Activated naive CD4-positive, alpha-beta T cell treated with anti-CD3 and anti-CD28 coated beads, Interleukin-2, amount 50 U/mL, for 24 hours (primary cell): ENCODE measurements around the gene XIRP2.
"Not testable (repeated sequence)": the region's sequence is repeated elsewhere in the genome, so short reads cannot be mapped to it uniquely, and the experiment has no call there.

Source experiments
- H3K27ac Mint-ChIP-seq: one replicate; pipeline ENCODE4 v1.8.0; 2021; ENCODE audit warnings: mild to moderate bottlenecking, mixed read lengths
- H3K27me3 Mint-ChIP-seq: one replicate; pipeline ENCODE4 v1.8.0; 2021; ENCODE audit warnings: mixed read lengths
- H3K36me3 Mint-ChIP-seq: one replicate; pipeline ENCODE4 v1.8.0; 2021; ENCODE audit warnings: mixed read lengths
- H3K4me1 Mint-ChIP-seq: one replicate; pipeline ENCODE4 v1.8.0; 2021; ENCODE audit warnings: mixed read lengths
- H3K4me3 Mint-ChIP-seq: one replicate; pipeline ENCODE4 v1.8.0; 2021; ENCODE audit warnings: mild to moderate bottlenecking, mixed read lengths
- H3K9me3 Mint-ChIP-seq: one replicate; pipeline ENCODE4 v1.8.0; 2021; ENCODE audit warnings: mixed read lengths

Gene XIRP2

GRCh38 chr2:166972418-166972817 lies 84.1 kb downstream of the XIRP2 start:
- no peaks in the 10 kb centered on the region for H3K36me3 Mint-ChIP-seq
- peaks cover 2% of the 10 kb centered on the region for H3K27me3 Mint-ChIP-seq

GRCh38 chr2:166984188-166984587 lies 95.9 kb downstream of the XIRP2 start:
- H3K9me3 Mint-ChIP-seq, result peaks cover 16% of the 10 kb centered on the region
- H3K27me3 Mint-ChIP-seq, result peaks cover 2% of the 10 kb centered on the region
- H3K4me3 Mint-ChIP-seq, result no peak overlapping the region
- no peaks in the 10 kb centered on the region for H3K4me1 Mint-ChIP-seq
- no peak overlapping the region for H3K27ac Mint-ChIP-seq
- no peaks in the 10 kb centered on the region for H3K36me3 Mint-ChIP-seq

More at GRCh38 chr2:166972418-166972817, 84.1 kb downstream of the XIRP2 start:
- Mint-ChIP-seq H3K4me1 (no peaks in the 10 kb centered on the region), H3K9me3 (peaks cover 6% of the 10 kb centered on the region), H3K4me3 (no peak overlapping the region), H3K27ac (no peak overlapping the region)

DNA sequence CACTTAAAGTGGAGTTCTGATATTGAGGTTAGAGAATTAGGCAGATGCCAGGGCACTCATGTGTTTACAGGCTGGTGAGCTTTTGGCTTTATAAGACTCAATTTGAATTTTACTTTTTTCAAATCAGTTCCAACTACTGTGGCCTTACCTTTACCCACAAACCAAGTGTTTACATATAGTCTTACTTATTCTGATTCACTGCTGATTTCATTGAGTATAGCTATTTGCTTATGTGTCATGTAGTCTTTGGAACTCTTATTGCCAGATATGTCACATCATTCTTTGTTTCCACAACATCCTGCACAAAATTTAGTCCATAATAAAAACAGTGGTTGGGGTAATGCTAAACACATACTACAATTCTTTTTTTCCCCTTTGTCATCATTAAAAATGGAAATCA lies 96.5 kb downstream of the XIRP2 start:
- Mint-ChIP-seq H3K27ac (no peak overlapping the region), H3K4me3 (no peak overlapping the region), H3K9me3 (peaks cover 16% of the 10 kb centered on the region), H3K36me3 (no peaks in the 10 kb centered on the region), H3K4me1 (no peaks in the 10 kb centered on the region), H3K27me3 (peaks cover 2% of the 10 kb centered on the region)

DNA sequence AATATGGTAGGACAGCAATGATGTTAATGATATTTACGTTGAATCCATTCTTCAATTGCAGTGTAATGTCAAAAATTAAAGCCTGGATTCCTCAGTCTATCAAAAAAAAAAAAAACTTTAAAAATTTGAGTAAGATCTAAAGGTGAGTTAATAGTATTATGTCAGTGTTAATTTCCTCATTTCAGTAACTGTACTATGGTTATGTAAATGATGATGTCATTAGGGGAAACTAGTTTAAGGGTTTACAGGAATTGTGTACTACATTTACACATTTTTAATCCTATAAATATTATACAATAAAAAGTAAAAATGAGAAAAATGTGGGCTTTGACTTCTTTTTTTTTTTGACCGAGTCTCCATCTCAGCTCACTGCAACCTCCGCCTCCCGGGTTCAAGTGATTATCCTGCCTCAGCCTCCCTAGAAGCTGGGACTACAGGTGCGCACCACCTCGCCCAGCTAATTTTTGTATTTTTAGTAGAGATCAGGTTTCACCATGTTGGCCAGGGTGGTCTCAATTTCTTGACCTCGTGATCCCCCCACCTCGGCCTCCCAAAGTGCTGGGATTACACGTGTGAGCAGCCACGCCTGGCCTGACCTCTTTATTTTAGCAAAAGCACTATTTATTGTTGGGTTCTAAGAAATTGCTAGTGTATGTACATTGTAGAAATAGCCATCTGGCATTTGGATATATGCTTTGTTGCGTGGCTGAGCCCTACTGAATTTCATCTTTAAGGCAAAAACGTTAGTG lies 106.5 kb downstream of the XIRP2 start:
- H3K36me3 Mint-ChIP-seq, result no peaks in the 10 kb centered on the region
- no peak overlapping the region for H3K4me3 Mint-ChIP-seq
- no peaks in the 10 kb centered on the region for H3K4me1 Mint-ChIP-seq
- H3K9me3 Mint-ChIP-seq, result no peaks in the 10 kb centered on the region
- H3K27me3 Mint-ChIP-seq, result no peaks in the 10 kb centered on the region
- no peak overlapping the region for H3K27ac Mint-ChIP-seq

GRCh38 chr2:166996465-166996864 lies 108.2 kb downstream of the XIRP2 start:
- no peaks in the 10 kb centered on the region for H3K9me3 Mint-ChIP-seq
- H3K27ac Mint-ChIP-seq, result no peak overlapping the region
- no peaks in the 10 kb centered on the region for H3K27me3 Mint-ChIP-seq
- no peaks in the 10 kb centered on the region for H3K36me3 Mint-ChIP-seq
- no peak overlapping the region for H3K4me3 Mint-ChIP-seq
- no peaks in the 10 kb centered on the region for H3K4me1 Mint-ChIP-seq

DNA sequence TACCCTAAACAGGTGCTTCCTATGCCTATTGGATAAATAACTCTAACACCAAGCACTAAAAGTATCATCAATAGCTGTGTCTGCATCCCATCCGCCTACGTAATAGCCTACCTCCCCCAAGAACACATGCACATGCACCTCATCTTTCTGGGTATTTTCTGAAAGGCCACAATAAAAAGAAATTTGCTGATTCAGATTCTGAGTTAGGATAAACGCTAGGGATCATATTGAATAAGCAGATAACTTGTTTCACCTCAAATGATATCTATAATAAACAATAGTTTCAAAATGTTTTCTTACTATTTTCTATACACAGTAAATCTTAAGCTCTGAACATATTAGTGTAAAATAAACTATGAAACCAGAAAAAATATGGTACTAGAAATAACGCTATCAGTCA lies 112.9 kb downstream of the XIRP2 start:
- peaks cover 6% of the 10 kb centered on the region for H3K9me3 Mint-ChIP-seq
- H3K36me3 Mint-ChIP-seq, result no peaks in the 10 kb centered on the region

GRCh38 chr2:167005096-167005495 lies 116.8 kb downstream of the XIRP2 start:
- no peaks in the 10 kb centered on the region for H3K36me3 Mint-ChIP-seq
- H3K27ac Mint-ChIP-seq, result no peak overlapping the region
- H3K4me3 Mint-ChIP-seq, result no peak overlapping the region
- no peaks in the 10 kb centered on the region for H3K4me1 Mint-ChIP-seq
- no peaks in the 10 kb centered on the region for H3K27me3 Mint-ChIP-seq
- H3K9me3 Mint-ChIP-seq, result peaks cover 6% of the 10 kb centered on the region

More for the DNA sequence above, 112.9 kb downstream of the XIRP2 start:
- Mint-ChIP-seq H3K27me3 (no peaks in the 10 kb centered on the region), H3K27ac (no peak overlapping the region), H3K4me3 (no peak overlapping the region), H3K4me1 (no peaks in the 10 kb centered on the region)

DNA sequence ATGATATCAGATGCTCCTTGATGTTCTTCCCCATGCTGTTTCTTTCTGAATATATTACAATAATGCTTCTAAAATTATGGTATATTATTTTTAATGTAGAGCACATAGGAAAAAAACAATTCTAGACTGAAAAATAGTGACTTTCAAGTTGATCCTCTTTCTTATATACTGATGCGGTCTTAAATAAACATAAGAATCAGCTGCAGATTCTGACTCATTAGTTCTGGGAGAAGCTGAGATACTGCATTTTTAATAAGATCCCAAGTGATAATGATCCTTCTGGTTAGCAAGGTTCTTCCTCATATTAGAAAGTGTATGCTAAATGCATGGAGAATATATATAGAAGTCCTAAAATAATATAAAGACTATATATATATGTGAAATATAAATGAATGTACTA lies 124.9 kb downstream of the XIRP2 start:
- no peaks in the 10 kb centered on the region for H3K36me3 Mint-ChIP-seq
- no peaks in the 10 kb centered on the region for H3K4me1 Mint-ChIP-seq
- no peak overlapping the region for H3K27ac Mint-ChIP-seq
- H3K9me3 Mint-ChIP-seq, result peaks cover 5% of the 10 kb centered on the region
- H3K4me3 Mint-ChIP-seq, result no peak overlapping the region
- no peaks in the 10 kb centered on the region for H3K27me3 Mint-ChIP-seq

GRCh38 chr2:167015806-167016205 lies 127.5 kb downstream of the XIRP2 start:
- Mint-ChIP-seq H3K9me3 (peaks cover 5% of the 10 kb centered on the region), H3K27ac (no peak overlapping the region), H3K36me3 (no peaks in the 10 kb centered on the region), H3K4me3 (no peak overlapping the region), H3K4me1 (no peaks in the 10 kb centered on the region), H3K27me3 (no peaks in the 10 kb centered on the region)

DNA sequence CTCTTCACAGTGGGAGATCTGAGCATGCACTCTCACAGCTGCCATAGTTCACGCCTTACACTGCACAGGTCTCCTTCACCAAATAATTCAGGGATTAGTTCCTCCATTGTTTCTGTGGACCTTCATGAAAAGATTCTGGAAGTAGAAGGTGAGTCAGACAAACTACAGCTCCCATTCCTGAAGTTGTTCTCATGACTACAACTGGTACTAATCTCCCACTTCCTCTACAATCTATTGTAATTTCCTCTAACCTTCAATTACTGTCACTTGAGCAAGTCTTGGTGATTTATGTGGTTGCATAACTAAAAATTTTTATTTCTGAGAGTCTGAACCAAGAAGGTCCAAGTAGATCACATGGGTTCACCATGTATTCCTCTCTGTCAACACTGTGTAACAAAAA lies 128.7 kb downstream of the XIRP2 start:
- Mint-ChIP-seq H3K27ac (no peak overlapping the region), H3K36me3 (no peaks in the 10 kb centered on the region), H3K4me3 (no peak overlapping the region), H3K27me3 (no peaks in the 10 kb centered on the region), H3K4me1 (no peaks in the 10 kb centered on the region), H3K9me3 (peaks cover 5% of the 10 kb centered on the region)

DNA sequence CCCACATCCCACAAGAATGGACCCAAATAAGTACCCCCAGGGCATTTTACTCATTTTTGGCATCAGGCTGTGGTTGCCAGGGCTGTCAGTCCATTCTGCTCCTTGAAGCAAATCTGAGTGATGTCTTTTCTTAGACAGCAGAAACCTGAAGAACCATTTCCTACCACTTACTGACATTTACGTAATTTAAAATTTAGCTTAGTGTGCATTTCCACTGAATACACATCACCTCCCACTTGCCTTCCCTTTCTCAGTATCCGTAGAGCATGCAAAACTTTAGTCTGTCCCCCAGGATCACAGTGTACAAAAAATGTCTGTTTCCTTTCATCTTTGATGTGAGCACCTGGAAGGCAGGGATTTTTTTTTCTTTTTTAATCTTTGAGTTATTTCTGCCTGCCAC lies 130.3 kb downstream of the XIRP2 start:
- Mint-ChIP-seq H3K9me3 (peaks cover 5% of the 10 kb centered on the region), H3K27ac (no peak overlapping the region), H3K4me3 (no peak overlapping the region), H3K27me3 (no peaks in the 10 kb centered on the region), H3K4me1 (no peaks in the 10 kb centered on the region), H3K36me3 (no peaks in the 10 kb centered on the region)

- Mint-ChIP-seq H3K9me3 (peaks cover 27% of the 10 kb centered on the region), H3K27ac (no peak overlapping the region), H3K36me3 (no peaks in the 10 kb centered on the region), H3K27me3 (no peaks in the 10 kb centered on the region), H3K4me1 (no peaks in the 10 kb centered on the region), H3K4me3 (no peak overlapping the region)
Observed at GRCh38 chr2:167028503-167028902, 140.2 kb downstream of the XIRP2 start.

DNA sequence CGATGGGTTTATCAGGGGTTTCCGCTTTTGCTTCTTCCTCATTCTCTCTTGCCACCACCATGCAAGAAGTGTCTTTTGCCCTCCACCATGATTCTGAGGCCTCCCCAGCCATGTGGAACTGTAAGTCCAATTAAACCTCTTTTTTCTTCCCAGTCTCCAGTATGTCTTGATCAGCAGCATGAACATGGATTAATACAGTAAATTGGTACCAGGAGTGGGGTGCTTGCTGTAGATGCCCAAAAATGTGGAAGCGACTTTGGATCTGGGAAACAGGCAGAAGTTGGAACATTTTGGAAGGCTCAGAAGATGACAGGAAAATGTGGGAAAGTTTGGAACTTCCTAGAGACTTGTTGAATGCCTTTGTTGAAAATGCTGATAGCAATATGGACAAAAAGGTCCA lies 146.7 kb downstream of the XIRP2 start:
- not testable (repeated sequence) for H3K36me3 Mint-ChIP-seq
- H3K9me3 Mint-ChIP-seq, result peaks cover 22% of the 10 kb centered on the region

GRCh38 chr2:167048829-167049228 lies 160.5 kb downstream of the XIRP2 start:
- Mint-ChIP-seq H3K27ac (no peak overlapping the region), H3K9me3 (no peaks in the 10 kb centered on the region), H3K4me1 (no peaks in the 10 kb centered on the region), H3K4me3 (no peak overlapping the region), H3K36me3 (no peaks in the 10 kb centered on the region), H3K27me3 (no peaks in the 10 kb centered on the region)

More for the DNA sequence above, 146.7 kb downstream of the XIRP2 start:
- H3K4me3 Mint-ChIP-seq, H3K27ac Mint-ChIP-seq, H3K4me1 Mint-ChIP-seq, H3K27me3 Mint-ChIP-seq: not testable (repeated sequence)

- no peak overlapping the region for H3K27ac Mint-ChIP-seq
- no peaks in the 10 kb centered on the region for H3K27me3 Mint-ChIP-seq
- no peaks in the 10 kb centered on the region for H3K4me1 Mint-ChIP-seq
- no peak overlapping the region for H3K4me3 Mint-ChIP-seq
- no peaks in the 10 kb centered on the region for H3K36me3 Mint-ChIP-seq
- no peaks in the 10 kb centered on the region for H3K9me3 Mint-ChIP-seq
Observed at GRCh38 chr2:167049659-167050058, 161.4 kb downstream of the XIRP2 start.

GRCh38 chr2:167052825-167053224 lies 164.5 kb downstream of the XIRP2 start:
- H3K4me1 Mint-ChIP-seq, result no peaks in the 10 kb centered on the region
- H3K27ac Mint-ChIP-seq, result no peak overlapping the region
- H3K36me3 Mint-ChIP-seq, result no peaks in the 10 kb centered on the region
- H3K9me3 Mint-ChIP-seq, result no peaks in the 10 kb centered on the region
- no peak overlapping the region for H3K4me3 Mint-ChIP-seq
- no peaks in the 10 kb centered on the region for H3K27me3 Mint-ChIP-seq

- Mint-ChIP-seq H3K27me3 (no peaks in the 10 kb centered on the region), H3K9me3 (no peaks in the 10 kb centered on the region), H3K36me3 (no peaks in the 10 kb centered on the region), H3K27ac (no peak overlapping the region), H3K4me3 (no peak overlapping the region), H3K4me1 (no peaks in the 10 kb centered on the region)
Observed at GRCh38 chr2:167054881-167055280, 166.6 kb downstream of the XIRP2 start.
